Astrocyte (in vitro differentiated cells and primary cell): ENCODE data around the gene BSND. TPM values are rescaled to one million over a fixed set of nuclear protein-coding genes. Genes with fewer than 3 reads are reported as not detected.

Experiments used
- DNase-seq: peaks from one replicate; pipeline ENCODE4 v3.0.0-alpha.2; 2010; ENCODE audit warnings: low read depth
- FAIRE-seq: peaks from 2 replicates; lab custom pipeline; 2011; peaks lifted over from hg19 to GRCh38; lab: Jason Lieb, UNC
- H2AFZ ChIP-seq: 2 replicates; pipeline ENCODE4 v1.6.0; 2012; ENCODE audit warnings: low read depth, low read length, inconsistent platforms
- H3K27ac ChIP-seq: 2 replicates; pipeline ENCODE4 v1.5.1; 2011; ENCODE audit warnings: low read depth, low read length, inconsistent platforms
- H3K27me3 ChIP-seq: 2 replicates; pipeline ENCODE4 v1.6.0; 2011; ENCODE audit warnings: low read length, inconsistent platforms; ENCODE audit not compliant: insufficient read depth
- H3K36me3 ChIP-seq: 2 replicates; pipeline ENCODE4 v1.5.1; 2011; ENCODE audit warnings: low read length, inconsistent platforms; ENCODE audit not compliant: insufficient read depth
- H3K4me1 ChIP-seq: 2 replicates; pipeline ENCODE4 v1.5.1; 2011; ENCODE audit warnings: low read length, inconsistent platforms; ENCODE audit not compliant: insufficient read depth
- H3K4me2 ChIP-seq: 2 replicates; pipeline ENCODE4 v1.6.0; 2012; ENCODE audit warnings: low read length, inconsistent platforms
- H3K4me3 ChIP-seq: 2 replicates; pipeline ENCODE4 v1.5.1; 2011; ENCODE audit warnings: low read depth, mild to moderate bottlenecking, low read length, inconsistent platforms; ENCODE audit not compliant: insufficient read depth
- H3K79me2 ChIP-seq: 2 replicates; pipeline ENCODE4 v1.6.0; 2012; ENCODE audit warnings: mild to moderate bottlenecking, low read length, inconsistent platforms; ENCODE audit not compliant: insufficient read depth
- H3K9ac ChIP-seq: 2 replicates; pipeline ENCODE4 v1.6.0; 2012; ENCODE audit warnings: mild to moderate bottlenecking, low read length, inconsistent platforms
- H3K9me3 ChIP-seq: 2 replicates; pipeline ENCODE4 v1.5.1; 2012; ENCODE audit warnings: low read depth, mild to moderate bottlenecking, low read length, inconsistent platforms; ENCODE audit not compliant: insufficient read depth
- H4K20me1 ChIP-seq: 2 replicates; pipeline ENCODE4 v1.6.0; 2012; ENCODE audit warnings: low read length, inconsistent platforms; ENCODE audit not compliant: insufficient read depth
- H3K27ac Mint-ChIP-seq: one replicate; pipeline ENCODE4 v1.8.0; 2021; ENCODE audit warnings: mild to moderate bottlenecking, mixed read lengths; ENCODE audit not compliant: unreplicated experiment
- H3K27me3 Mint-ChIP-seq: one replicate; pipeline ENCODE4 v1.8.0; 2021; ENCODE audit warnings: low read depth, mixed read lengths; ENCODE audit not compliant: unreplicated experiment
- H3K36me3 Mint-ChIP-seq: one replicate; pipeline ENCODE4 v1.8.0; 2021; ENCODE audit warnings: low read depth, mixed read lengths; ENCODE audit not compliant: unreplicated experiment
- H3K4me1 Mint-ChIP-seq: one replicate; pipeline ENCODE4 v1.8.0; 2021; ENCODE audit warnings: low read depth, mixed read lengths; ENCODE audit not compliant: unreplicated experiment
- H3K4me3 Mint-ChIP-seq: one replicate; pipeline ENCODE4 v1.8.0; 2021; ENCODE audit warnings: mild to moderate bottlenecking, moderate library complexity, mixed read lengths; ENCODE audit not compliant: unreplicated experiment
- H3K9me3 Mint-ChIP-seq: one replicate; pipeline ENCODE4 v1.8.0; 2021; ENCODE audit warnings: mild to moderate bottlenecking, mixed read lengths; ENCODE audit not compliant: unreplicated experiment
- EZH2 ChIP-seq: IDR thresholded peaks from 2 replicates; pipeline ENCODE4 v1.6.1; 2012; ENCODE audit warnings: mild to moderate bottlenecking, low read length, inconsistent platforms; ENCODE audit not compliant: insufficient read depth
- total RNA-seq: library from RNA; stranded (reverse); gene quantifications from 2 replicates; pipeline ENCODE4 v1.2.1, GENCODE V29; 2021
- TF ChIP-seq, protein P1 (sequence below): IDR thresholded peaks from 2 replicates; pipeline ENCODE4 v1.5.1; 2011; ENCODE audit warnings: low read depth, mild to moderate bottlenecking, inconsistent platforms, low read length, moderate library complexity; ENCODE audit not compliant: insufficient read depth

Gene BSND
- total RNA-seq, 1 donor from 2014 or later: not detected

DNA sequence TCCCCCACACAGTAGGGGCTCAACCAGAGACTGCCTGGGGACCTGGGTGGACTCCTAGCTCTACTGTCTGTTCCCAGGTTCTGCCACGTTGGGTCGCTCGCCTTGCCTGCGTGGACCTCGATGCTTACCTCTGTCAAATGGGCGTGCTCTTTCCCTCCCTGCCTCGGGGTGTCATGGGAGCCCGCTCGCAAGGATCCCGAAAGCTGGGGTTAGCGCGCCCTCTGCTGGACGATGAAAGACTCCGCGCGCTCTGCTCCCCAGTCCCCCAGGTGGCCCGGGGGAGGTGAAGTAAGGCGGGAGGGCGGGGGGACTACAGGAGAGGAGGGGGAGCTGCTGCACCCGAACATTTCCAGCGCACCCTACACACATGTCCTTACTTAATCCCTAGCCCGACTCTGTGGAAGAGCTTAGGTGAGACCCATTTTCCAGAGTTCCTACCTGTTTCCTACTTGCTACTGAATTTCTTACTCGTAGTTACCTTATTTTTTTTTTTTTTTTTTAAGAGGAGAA, 2.3 kb upstream of the BSND start:
- FAIRE-seq: no peak
- H3K4me3 Mint-ChIP-seq: peak overlapping the region; percentile 23

DNA sequence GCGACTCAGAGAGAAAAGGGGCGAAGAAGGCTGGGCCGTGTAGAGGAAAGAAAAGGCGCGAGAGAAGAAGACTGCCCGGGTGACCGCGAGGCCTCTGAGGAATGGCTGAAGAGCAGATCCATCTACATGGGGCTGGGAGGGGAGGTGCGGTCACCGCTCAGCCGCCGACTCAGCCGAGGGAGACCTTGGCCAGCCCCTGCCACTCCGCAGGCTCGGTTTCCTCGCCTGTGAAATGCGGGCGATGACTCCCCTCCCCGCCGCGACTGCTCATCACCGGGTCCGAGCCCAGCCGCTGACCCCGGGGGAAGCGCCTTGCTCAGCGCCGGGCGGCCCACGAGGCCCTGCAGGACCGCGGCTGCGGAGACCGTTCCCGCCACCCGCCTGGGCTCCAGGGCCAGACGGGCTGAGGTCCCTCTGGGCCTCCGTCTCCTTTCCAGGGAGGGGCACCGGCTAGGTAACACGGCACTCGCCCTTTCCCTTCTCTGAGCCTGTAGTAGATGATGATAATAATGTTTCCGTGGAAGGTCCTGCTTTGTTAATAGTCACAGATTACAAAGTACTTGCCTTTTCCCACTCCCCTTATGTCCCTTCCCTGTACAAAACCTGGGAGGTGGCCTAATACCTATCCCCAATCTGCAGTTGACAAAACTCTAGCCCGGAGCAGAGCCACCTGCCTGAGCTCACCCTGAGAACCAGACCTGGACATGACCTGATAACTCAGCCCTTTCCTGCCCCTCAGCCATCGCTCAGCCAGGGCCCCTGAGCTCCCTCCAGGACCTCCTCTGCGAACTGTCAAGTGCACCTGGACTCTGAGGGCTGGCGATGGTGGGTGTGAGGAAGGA, 1.6 kb upstream of the BSND start:
- peaks cover 30% of the 10 kb centered on the region for H3K27me3 ChIP-seq
- H3K9me3 ChIP-seq: no peaks in the 10 kb centered on the region
- H3K4me1 ChIP-seq: peaks cover 7% of the 10 kb centered on the region
- H4K20me1 ChIP-seq: no peaks in the 10 kb centered on the region
- Mint-ChIP-seq H3K4me3 (peak overlapping the region; percentile 50), H3K4me1 (peaks cover 5% of the 10 kb centered on the region), H3K27ac (no peak overlapping the region), H3K27me3 (peaks cover 57% of the 10 kb centered on the region), H3K9me3 (no peaks in the 10 kb centered on the region), H3K36me3 (peaks cover 1% of the 10 kb centered on the region)
- H3K36me3 ChIP-seq: no peaks in the 10 kb centered on the region
- H3K4me3 ChIP-seq: no peak overlapping the region
- H3K9ac ChIP-seq: no peak overlapping the region
- no peak for TF ChIP-seq EZH2
- TF ChIP-seq, protein P1, sequence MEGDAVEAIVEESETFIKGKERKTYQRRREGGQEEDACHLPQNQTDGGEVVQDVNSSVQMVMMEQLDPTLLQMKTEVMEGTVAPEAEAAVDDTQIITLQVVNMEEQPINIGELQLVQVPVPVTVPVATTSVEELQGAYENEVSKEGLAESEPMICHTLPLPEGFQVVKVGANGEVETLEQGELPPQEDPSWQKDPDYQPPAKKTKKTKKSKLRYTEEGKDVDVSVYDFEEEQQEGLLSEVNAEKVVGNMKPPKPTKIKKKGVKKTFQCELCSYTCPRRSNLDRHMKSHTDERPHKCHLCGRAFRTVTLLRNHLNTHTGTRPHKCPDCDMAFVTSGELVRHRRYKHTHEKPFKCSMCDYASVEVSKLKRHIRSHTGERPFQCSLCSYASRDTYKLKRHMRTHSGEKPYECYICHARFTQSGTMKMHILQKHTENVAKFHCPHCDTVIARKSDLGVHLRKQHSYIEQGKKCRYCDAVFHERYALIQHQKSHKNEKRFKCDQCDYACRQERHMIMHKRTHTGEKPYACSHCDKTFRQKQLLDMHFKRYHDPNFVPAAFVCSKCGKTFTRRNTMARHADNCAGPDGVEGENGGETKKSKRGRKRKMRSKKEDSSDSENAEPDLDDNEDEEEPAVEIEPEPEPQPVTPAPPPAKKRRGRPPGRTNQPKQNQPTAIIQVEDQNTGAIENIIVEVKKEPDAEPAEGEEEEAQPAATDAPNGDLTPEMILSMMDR: no peak
- H3K4me2 ChIP-seq: peak overlapping the region; percentile 61
- peak; percentile 27 for DNase-seq
- no peak overlapping the region for H3K27ac ChIP-seq
- H2AFZ ChIP-seq: peak overlapping the region; percentile 63
- H3K79me2 ChIP-seq: no peaks in the 10 kb centered on the region
- no peak for FAIRE-seq

More for the DNA sequence above, 2.3 kb upstream of the BSND start:
- peaks cover 1% of the 10 kb centered on the region for H3K36me3 Mint-ChIP-seq
- DNase-seq: peak; percentile 20
- Histone ChIP-seq H3K4me3 (peak overlapping the region; percentile 24), H2AFZ (peak overlapping the region; percentile 53), H3K4me1 (peaks cover 7% of the 10 kb centered on the region), H3K27me3 (peaks cover 30% of the 10 kb centered on the region), H3K79me2 (no peaks in the 10 kb centered on the region), H3K4me2 (peak overlapping the region; percentile 61), H4K20me1 (no peaks in the 10 kb centered on the region), H3K27ac (no peak overlapping the region), H3K9me3 (no peaks in the 10 kb centered on the region), H3K9ac (no peak overlapping the region), H3K36me3 (no peaks in the 10 kb centered on the region)
- TF ChIP-seq EZH2: peak; percentile 3
- TF ChIP-seq, protein P1: peak; percentile 57
- peak overlapping the region; percentile 75 for H3K27ac Mint-ChIP-seq
- no peaks in the 10 kb centered on the region for H3K9me3 Mint-ChIP-seq
- peaks cover 57% of the 10 kb centered on the region for H3K27me3 Mint-ChIP-seq
- H3K4me1 Mint-ChIP-seq: peaks cover 5% of the 10 kb centered on the region

DNA sequence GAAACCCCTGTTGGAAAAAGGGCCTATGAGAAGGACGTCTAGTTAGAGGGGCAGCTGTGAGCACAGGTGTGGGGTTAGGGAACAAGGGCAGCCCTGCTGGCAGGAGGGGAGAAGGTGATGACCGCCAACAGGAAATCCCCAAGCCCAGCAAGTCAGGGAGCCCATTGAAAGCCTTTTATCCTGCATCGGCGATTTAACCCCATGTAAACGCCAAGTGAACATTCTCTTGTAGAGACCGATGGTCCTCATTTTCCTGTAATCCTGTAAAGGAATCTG, 1.1 kb upstream of the BSND start:
- Mint-ChIP-seq H3K4me3 (no peak overlapping the region), H3K4me1 (peaks cover 5% of the 10 kb centered on the region), H3K27ac (no peak overlapping the region), H3K36me3 (peaks cover 1% of the 10 kb centered on the region), H3K27me3 (peaks cover 57% of the 10 kb centered on the region), H3K9me3 (no peaks in the 10 kb centered on the region)
- no peaks in the 10 kb centered on the region for H3K36me3 ChIP-seq
- H3K79me2 ChIP-seq: no peaks in the 10 kb centered on the region
- H4K20me1 ChIP-seq: no peaks in the 10 kb centered on the region
- H3K4me3 ChIP-seq: no peak overlapping the region
- no peak for DNase-seq
- H3K4me1 ChIP-seq: peaks cover 7% of the 10 kb centered on the region
- H3K27me3 ChIP-seq: peaks cover 34% of the 10 kb centered on the region
- H3K9ac ChIP-seq: no peak overlapping the region
- TF ChIP-seq, protein P1: no peak
- TF ChIP-seq EZH2: no peak
- no peak for FAIRE-seq
- no peak overlapping the region for H3K27ac ChIP-seq
- no peaks in the 10 kb centered on the region for H3K9me3 ChIP-seq
- H2AFZ ChIP-seq: no peak overlapping the region
- H3K4me2 ChIP-seq: no peak overlapping the region
